Measurements from ENCODE around the gene PSMA8.
"Not testable (repeated sequence)": the region's sequence is repeated elsewhere in the genome, so short reads cannot be mapped to it uniquely, and the experiment has no call there.

The PSMA8 gene

GRCh38 chr18:26242392-26242791 is 108.7 kb downstream of the PSMA8 start:
- not testable (repeated sequence) for DNase-seq

Data from GOT3 (cell line).